B cell (primary cell): ENCODE results near the gene LRRC61. TPM values are rescaled to one million over a fixed set of nuclear protein-coding genes. Genes with fewer than 3 reads are reported as not detected.

ENCODE experiments used
- ATAC-seq: fragments of 200-7000 bp; cut with Tn5 transposase; one replicate; pipeline ENCODE4 v1.10.0; 2021; ENCODE audit warnings: low read depth, mild to moderate bottlenecking, moderate number of reproducible peaks, moderate library complexity
- CTCF ChIA-PET: fragments of 350-600 bp; sonication (Branson Sonifier 250); formaldehyde crosslinking; loops from one replicate; lab custom pipeline; 2021; ENCODE audit warnings: antibody characterized with exemption, inconsistent platforms; lab: Charles Lee
- POLR2A ChIA-PET: fragments of 350-600 bp; sonication (Branson Sonifier 250); formaldehyde crosslinking; loops from one replicate; lab custom pipeline; 2021; ENCODE audit warnings: antibody characterized with exemption; lab: Charles Lee
- DNase-seq: peaks from one replicate; pipeline ENCODE4 v3.0.0; 2013
- H2AFZ ChIP-seq: 2 replicates; pipeline ENCODE4 v1.6.1; 2012; ENCODE audit warnings: mild to moderate bottlenecking, low read depth, low read length; ENCODE audit not compliant: insufficient read depth, poor library complexity, severe bottlenecking
- H3K27ac ChIP-seq, 2 donors: 1 replicate in 1 of 2; 2 replicates in 1 of 2; pipeline ENCODE4 v1.5.1; 2012 to 2013; ENCODE audit warnings: low read length in 2 of 2, mild to moderate bottlenecking in 2 of 2, moderate library complexity in 1 of 2
- H3K27me3 ChIP-seq, 4 experiments: fragments of 200-600 bp in 1 of 4; sonication (generic) in 1 of 4; replicated peaks in 1 of 4; 1 replicate in 2 of 4; 2 replicates in 2 of 4; pipeline versions ENCODE4 v1.6.1 to v1.7.0; 2013 to 2016; ENCODE audit warnings: low read length in 3 of 4, mild to moderate bottlenecking in 2 of 4, mixed read lengths in 1 of 4, moderate library complexity in 1 of 4; ENCODE audit not compliant: insufficient read depth in 4 of 4, control insufficient read depth in 3 of 4; ENCODE audit errors: control extremely low read depth in 1 of 4
- H3K36me3 ChIP-seq, 2 experiments: replicated peaks in 1 of 2; 1 replicate in 1 of 2; 2 replicates in 1 of 2; pipeline versions ENCODE4 v1.6.1 to v1.7.1; 2013; ENCODE audit warnings: low read length in 1 of 2; ENCODE audit not compliant: insufficient read depth in 2 of 2, control insufficient read depth in 1 of 2; ENCODE audit errors: control extremely low read depth in 1 of 2, extremely low read depth in 1 of 2
- H3K4me1 ChIP-seq, 2 donors: fragments of 200-600 bp in 1 of 2; sonication (generic) in 1 of 2; 1 replicate in 1 of 2; 2 replicates in 1 of 2; pipeline versions ENCODE4 v1.5.1 to v1.6.1; 2013 to 2017; ENCODE audit warnings: low read length in 2 of 2; ENCODE audit not compliant: control insufficient read depth in 2 of 2, insufficient read depth in 2 of 2
- H3K4me2 ChIP-seq: replicated peaks from 2 replicates; pipeline ENCODE3; 2012; ENCODE audit warnings: mild to moderate bottlenecking, low read depth, low read length; ENCODE audit not compliant: poor library complexity, severe bottlenecking
- H3K4me3 ChIP-seq, 5 experiments: fragments of 200-600 bp in 1 of 5; sonication (generic) in 1 of 5; 1 replicate in 3 of 5; 2 replicates in 2 of 5; pipeline versions ENCODE4 v1.5.1 to v1.7.0; 2011 to 2016; ENCODE audit warnings: low read length in 4 of 5, mild to moderate bottlenecking in 4 of 5, low read depth in 2 of 5, control low read depth in 1 of 5, moderate library complexity in 1 of 5; ENCODE audit not compliant: insufficient read depth in 1 of 5; ENCODE audit errors: control extremely low read depth in 1 of 5, extremely low read depth in 1 of 5
- H3K79me2 ChIP-seq: fragments of 200-600 bp; sonication (generic); one replicate; pipeline ENCODE4 v1.6.0; 2016; ENCODE audit warnings: low read length; ENCODE audit not compliant: control insufficient read depth, insufficient read depth
- H3K9ac ChIP-seq: fragments of 200-600 bp; sonication (generic); 2 replicates; pipeline ENCODE4 v1.6.1; 2017; ENCODE audit warnings: mild to moderate bottlenecking, low read length, moderate library complexity
- H3K9me3 ChIP-seq, 3 donors: one replicate each; pipeline versions ENCODE4 v1.6.1 to v1.7.1; 2013; ENCODE audit warnings: low read length in 2 of 3; ENCODE audit not compliant: control insufficient read depth in 2 of 3, insufficient read depth in 1 of 3; ENCODE audit errors: control extremely low read depth in 1 of 3
- H4K20me1 ChIP-seq: 2 replicates; pipeline ENCODE4 v1.6.0; 2012; ENCODE audit warnings: mild to moderate bottlenecking, low read length; ENCODE audit not compliant: insufficient read depth, control insufficient read depth, poor library complexity, severe bottlenecking
- H3K27ac Mint-ChIP-seq: one replicate; pipeline ENCODE4 v1.8.0; 2021; ENCODE audit warnings: mixed read lengths
- H3K27me3 Mint-ChIP-seq: one replicate; pipeline ENCODE4 v1.8.0; 2021; ENCODE audit warnings: mixed read lengths
- H3K4me1 Mint-ChIP-seq: one replicate; pipeline ENCODE4 v1.8.0; 2021; ENCODE audit warnings: mixed read lengths
- H3K4me3 Mint-ChIP-seq: one replicate; pipeline ENCODE4 v1.8.0; 2021; ENCODE audit warnings: mixed read lengths
- H3K9me3 Mint-ChIP-seq: one replicate; pipeline ENCODE4 v1.8.0; 2022; ENCODE audit warnings: mixed read lengths; ENCODE audit not compliant: insufficient read depth
- CTCF ChIP-seq: fragments of 200-600 bp; IDR thresholded peaks from one replicate; pipeline ENCODE4 v1.8.0; 2022; ENCODE audit warnings: antibody characterized with exemption, mild to moderate bottlenecking
- EZH2 ChIP-seq: IDR thresholded peaks from 2 replicates; pipeline ENCODE4 v1.6.1; 2012; ENCODE audit warnings: borderline replicate concordance, low read depth, mild to moderate bottlenecking, moderate library complexity, low read length; ENCODE audit not compliant: insufficient read depth, poor library complexity, severe bottlenecking
- WGBS: methylation state at CpG from one replicate; pipeline ENCODE4 v1.1.5; 2013; ENCODE audit warnings: missing lambda C conversion rate; ENCODE audit not compliant: insufficient coverage; 5-methylcytosine and 5-hydroxymethylcytosine counted together
- intact Hi-C: fragments of 100-400 bp; cut with micrococcal nuclease; formaldehyde crosslinking; loops from one replicate; pipeline ENCODE4 v1.10.0; 2022
- polyA plus RNA-seq: library from polyadenylated mRNA; depleted of rRNA; stranded (reverse); fragments of >200 nt; gene quantifications from 2 replicates; pipeline ENCODE4 v1.2.3, GENCODE V29; 2012
- total RNA-seq, 2 donors: library from RNA; stranded (reverse); fragments of 120-200 nt in 1 of 2; gene quantifications; 1 replicate in 1 of 2; 2 replicates in 1 of 2; pipeline versions ENCODE4 v1.2.3 to v1.2.4, GENCODE V29; 2013 to 2022

The LRRC61 gene
- total and polyA plus RNA-seq, 2 donors (not counting 1 experiment from before 2014, with no cell fraction given) = 12.8 to 12.9 TPM

- no peaks in the 10 kb centered on the region for H3K27me3 ChIP-seq
Measured at GRCh38 chr7:150365673-150366398, 42.7 kb downstream of the LRRC61 start.

More at GRCh38 chr7:150365673-150366398, 42.7 kb downstream of the LRRC61 start:
- Mint-ChIP-seq H3K27ac (peak overlapping the region; percentile 100), H3K27me3 (no peaks in the 10 kb centered on the region), H3K9me3 (no peaks in the 10 kb centered on the region), H3K4me1 (peaks cover 74% of the 10 kb centered on the region), H3K4me3 (peak overlapping the region; percentile 87)
- Histone ChIP-seq H3K4me2 (peak overlapping the region; percentile 70), H4K20me1 (peaks cover 8% of the 10 kb centered on the region), H2AFZ (no peak overlapping the region), H3K9ac (peak overlapping the region; percentile 60), H3K27ac (peak overlapping the region; percentile 98 to 99), H3K4me1 (peaks cover 64 to 73% of the 10 kb centered on the region in 2 donors), H3K79me2 (peaks cover 14% of the 10 kb centered on the region), H3K36me3 (peaks cover 0 to 11% of the 10 kb centered on the region in 2 experiments), H3K9me3 (no peaks in the 10 kb centered on the region), H3K4me3 (peak overlapping the region in 1 of 5 experiments; percentile 22)
- ChIA-PET CTCF (interaction anchor here (0.8 to 7.3 kb wide), 9 partner anchors 9 to 73 kb away, joined by 3 to 71 read pairs (median 5); a partner anchor contains a TSS), POLR2A (interaction anchor here (0.6 to 6.6 kb wide), 6 partner anchors 9 to 51 kb away, joined by 3 to 120 read pairs (median 4); partner anchors contain the start of genes ACTR3C, LRRC61 and ZNF775)
- intact Hi-C loops = loop anchor here (1.0 to 10.0 kb wide), 3 partner anchors 9 to 659 kb away; partner anchors contain the start of genes ABCB8, ATG9B and ZNF775
- peak; percentile 85 for DNase-seq
- TF ChIP-seq CTCF (no peak), EZH2 (no peak)
- 29% methylated on average over 3 of the region's 5 CpGs for WGBS
- ATAC-seq = peak; percentile 22
